Tibial artery (tissue), 4 donors: ENCODE results near the gene AMPD3.

ENCODE experiments used
- DNase-seq, 2 donors: peaks; one replicate each; pipeline ENCODE4 v3.0.0-alpha.2; 2019
- H3K27ac ChIP-seq, 2 donors: fragments of 200-600 bp; sonication (generic) in 1 of 2; 1 replicate in 1 of 2; 2 replicates in 1 of 2; pipeline ENCODE4 v1.5.1; 2018 to 2019; ENCODE audit warnings: mild to moderate bottlenecking in 1 of 2
- H3K27me3 ChIP-seq, 2 donors: fragments of 200-600 bp; sonication (generic) in 1 of 2; one replicate each; pipeline versions ENCODE4 v1.5.1 to v1.6.0; 2016 to 2019
- H3K36me3 ChIP-seq, 3 donors: fragments of 200-600 bp; sonication (generic) in 2 of 3; one replicate each; pipeline ENCODE4 v1.5.1; 2016 to 2019; ENCODE audit warnings: mild to moderate bottlenecking in 2 of 3
- H3K4me1 ChIP-seq, 4 donors: fragments of 200-600 bp; sonication (generic) in 2 of 4; 1 replicate in 3 of 4; 2 replicates in 1 of 4; pipeline ENCODE4 v1.5.1; 2016 to 2019
- H3K4me3 ChIP-seq, 2 donors: fragments of 200-600 bp; sonication (generic) in 1 of 2; 1 replicate in 1 of 2; 2 replicates in 1 of 2; pipeline ENCODE4 v1.5.1; 2018 to 2019; ENCODE audit warnings: mild to moderate bottlenecking in 2 of 2
- H3K9me3 ChIP-seq, 3 donors: fragments of 200-600 bp; sonication (generic) in 1 of 3; one replicate each; pipeline ENCODE4 v1.5.1; 2016 to 2019
- intact Hi-C: fragments of 100-400 bp; cut with DNase I; formaldehyde crosslinking; loops from one replicate; pipeline ENCODE4 v1.15.0; 2023; ENCODE audit warnings: low total_unique reads
- TF ChIP-seq, protein P1 (sequence below), 2 experiments: fragments of 200-600 bp in 1 of 2; fragments of 450-650 bp in 1 of 2; IDR thresholded peaks; one replicate each; pipeline ENCODE4 v1.5.1; 2017 to 2019; ENCODE audit warnings: antibody characterized with exemption in 2 of 2, mild to moderate bottlenecking in 1 of 2, moderate library complexity in 1 of 2

The AMPD3 gene

DNA sequence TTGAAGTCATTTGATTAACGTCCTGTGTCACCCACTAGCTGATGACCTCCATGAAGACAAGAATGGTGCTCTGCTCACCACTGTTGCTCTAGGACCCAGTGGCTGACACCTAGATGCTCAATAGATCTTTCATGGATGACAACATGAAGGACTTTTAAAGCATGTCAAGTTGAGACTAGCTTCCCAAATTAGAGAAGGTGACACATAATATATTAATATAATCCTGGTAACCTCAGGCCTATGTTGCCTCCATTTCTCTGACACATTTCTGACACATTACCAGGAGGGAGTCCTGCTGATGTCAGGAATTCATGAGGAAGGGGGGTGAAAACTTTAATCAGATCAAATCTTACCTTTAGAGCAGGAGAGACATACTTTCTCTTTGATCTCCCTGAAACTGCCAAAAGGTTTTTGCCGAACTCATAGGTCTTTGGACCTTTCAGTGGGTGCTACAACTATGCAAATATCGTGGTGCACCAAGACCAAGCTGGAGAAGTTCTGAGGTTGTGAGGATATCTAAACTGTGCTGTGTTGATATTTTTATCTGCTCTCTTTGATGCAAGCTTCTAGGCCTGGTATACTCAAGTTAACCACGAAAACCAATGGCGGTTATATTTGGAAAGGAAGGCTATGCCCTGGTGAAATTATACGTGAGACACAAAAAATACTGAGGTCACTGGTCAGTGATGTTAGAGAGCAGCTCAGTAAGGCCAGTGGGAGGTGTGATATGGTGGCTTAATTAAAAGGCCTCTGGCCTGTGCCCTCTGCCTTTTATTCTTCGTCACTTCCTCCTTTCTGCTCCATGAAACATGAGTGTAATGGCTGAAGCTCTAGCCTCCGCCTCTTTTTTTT, 13.2 kb upstream of the AMPD3 start:
- TF ChIP-seq, protein P1, sequence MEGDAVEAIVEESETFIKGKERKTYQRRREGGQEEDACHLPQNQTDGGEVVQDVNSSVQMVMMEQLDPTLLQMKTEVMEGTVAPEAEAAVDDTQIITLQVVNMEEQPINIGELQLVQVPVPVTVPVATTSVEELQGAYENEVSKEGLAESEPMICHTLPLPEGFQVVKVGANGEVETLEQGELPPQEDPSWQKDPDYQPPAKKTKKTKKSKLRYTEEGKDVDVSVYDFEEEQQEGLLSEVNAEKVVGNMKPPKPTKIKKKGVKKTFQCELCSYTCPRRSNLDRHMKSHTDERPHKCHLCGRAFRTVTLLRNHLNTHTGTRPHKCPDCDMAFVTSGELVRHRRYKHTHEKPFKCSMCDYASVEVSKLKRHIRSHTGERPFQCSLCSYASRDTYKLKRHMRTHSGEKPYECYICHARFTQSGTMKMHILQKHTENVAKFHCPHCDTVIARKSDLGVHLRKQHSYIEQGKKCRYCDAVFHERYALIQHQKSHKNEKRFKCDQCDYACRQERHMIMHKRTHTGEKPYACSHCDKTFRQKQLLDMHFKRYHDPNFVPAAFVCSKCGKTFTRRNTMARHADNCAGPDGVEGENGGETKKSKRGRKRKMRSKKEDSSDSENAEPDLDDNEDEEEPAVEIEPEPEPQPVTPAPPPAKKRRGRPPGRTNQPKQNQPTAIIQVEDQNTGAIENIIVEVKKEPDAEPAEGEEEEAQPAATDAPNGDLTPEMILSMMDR (IDR thresholded peaks at IDR 0.05) = no peak
- intact Hi-C loops = no loop called here
- no peak overlapping the region for H3K27ac ChIP-seq

DNA sequence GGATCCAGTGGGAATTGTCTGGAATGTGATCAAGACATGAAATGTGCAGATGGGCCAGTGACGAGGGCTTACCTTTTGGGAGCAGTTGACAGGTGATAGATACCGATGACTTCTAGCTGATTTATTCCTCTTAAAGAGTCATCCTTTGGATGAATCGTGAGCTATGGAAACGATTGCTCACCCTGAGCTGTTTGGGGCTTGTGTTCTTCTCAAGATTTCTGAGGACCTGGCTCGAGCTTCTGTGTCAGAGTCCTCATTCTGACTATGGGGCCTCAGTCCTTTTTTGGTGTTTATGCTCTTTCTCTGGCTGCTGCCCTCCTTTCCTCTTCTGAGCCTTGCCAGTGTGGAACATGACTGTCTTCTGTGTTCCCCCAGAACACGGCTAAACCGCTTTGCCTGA, 11.9 kb upstream of the AMPD3 start:
- intact Hi-C loops = no loop called here
- no peak overlapping the region for H3K4me3 ChIP-seq
- no peak overlapping the region for H3K27ac ChIP-seq
- TF ChIP-seq, protein P1 (IDR thresholded peaks at IDR 0.05) = no peak
- no peaks in the 10 kb centered on the region for H3K36me3 ChIP-seq
- H3K9me3 ChIP-seq = no peaks in the 10 kb centered on the region
- no peak for DNase-seq
- peaks cover 0 to 4% (median 0%) of the 10 kb centered on the region in 4 donors for H3K4me1 ChIP-seq
- H3K27me3 ChIP-seq = no peaks in the 10 kb centered on the region

More for the DNA sequence above, 13.2 kb upstream of the AMPD3 start:
- Histone ChIP-seq H3K4me3 (no peak overlapping the region), H3K9me3 (no peaks in the 10 kb centered on the region), H3K4me1 (peaks cover 0 to 4% (median 0%) of the 10 kb centered on the region in 4 donors), H3K27me3 (no peaks in the 10 kb centered on the region), H3K36me3 (no peaks in the 10 kb centered on the region)
- DNase-seq = no peak

DNA sequence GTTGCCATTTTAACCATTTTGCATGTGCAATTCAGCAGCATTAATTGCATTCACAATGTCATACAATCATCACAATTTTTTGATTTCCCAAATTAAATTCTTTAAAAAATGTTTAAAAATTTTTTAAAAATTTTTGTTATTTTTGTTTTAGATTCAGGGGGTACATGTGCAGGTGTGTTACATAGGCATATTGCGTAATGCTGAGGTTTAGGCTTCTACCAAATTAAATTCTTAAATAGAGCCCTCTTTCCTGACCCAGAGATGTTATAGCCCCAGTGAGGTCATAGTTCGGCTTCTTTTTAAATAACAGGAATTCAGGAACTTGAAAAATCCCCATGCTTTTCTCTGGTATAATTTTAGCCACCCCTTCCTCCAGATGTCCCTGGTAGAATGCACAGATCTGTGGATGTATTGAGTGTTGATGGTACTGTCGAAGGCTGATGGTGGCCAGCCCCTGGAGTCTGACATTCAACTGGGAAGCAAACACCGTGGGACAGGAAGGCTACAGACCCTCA, 11.3 kb upstream of the AMPD3 start:
- no peaks in the 10 kb centered on the region for H3K9me3 ChIP-seq
- TF ChIP-seq, protein P1 (IDR thresholded peaks at IDR 0.05) = no peak
- H3K27me3 ChIP-seq = no peaks in the 10 kb centered on the region
- H3K4me3 ChIP-seq = no peak overlapping the region
- DNase-seq = no peak
- peaks cover 0 to 4% (median 0%) of the 10 kb centered on the region in 4 donors for H3K4me1 ChIP-seq
- H3K36me3 ChIP-seq = no peaks in the 10 kb centered on the region
- intact Hi-C loops = no loop called here
- no peak overlapping the region for H3K27ac ChIP-seq

DNA sequence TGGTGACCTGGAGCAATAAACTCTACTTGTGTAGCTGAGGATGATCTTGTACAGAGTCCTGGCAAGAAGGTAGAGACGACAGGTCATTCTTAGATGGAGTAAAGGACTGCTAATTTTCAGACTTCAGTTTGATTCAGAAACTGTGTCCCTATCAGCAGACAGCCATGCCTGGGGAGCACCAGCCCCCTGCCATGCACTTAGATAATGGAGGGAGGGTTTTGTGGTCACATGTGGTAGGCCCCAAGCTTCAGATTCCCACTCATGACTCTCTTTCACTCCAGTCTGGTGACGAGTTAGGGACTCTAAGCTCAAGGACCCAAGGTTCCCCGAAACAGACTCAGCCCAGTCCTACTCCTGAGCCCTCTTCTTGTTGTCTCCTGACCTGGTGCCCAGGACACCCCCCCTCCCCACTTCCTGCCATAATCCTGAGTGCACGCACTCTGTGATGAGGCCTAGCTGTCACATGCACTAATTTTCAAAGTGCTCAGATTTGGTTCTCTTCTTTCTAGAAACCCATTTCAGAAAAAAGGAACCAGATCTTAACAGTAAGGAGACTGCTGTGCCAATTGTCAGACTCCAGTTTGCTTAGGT, 10.2 kb upstream of the AMPD3 start:
- Histone ChIP-seq H3K4me1 (peaks cover 0 to 4% (median 0%) of the 10 kb centered on the region in 4 donors), H3K27me3 (peaks cover 0 to 3% of the 10 kb centered on the region in 2 donors), H3K27ac (no peak overlapping the region), H3K4me3 (no peak overlapping the region), H3K9me3 (no peaks in the 10 kb centered on the region), H3K36me3 (no peaks in the 10 kb centered on the region)
- TF ChIP-seq, protein P1 (IDR thresholded peaks at IDR 0.05) = no peak
- peak in 1 of 2 donors; percentile 68 for DNase-seq
- intact Hi-C loops = no loop called here

DNA sequence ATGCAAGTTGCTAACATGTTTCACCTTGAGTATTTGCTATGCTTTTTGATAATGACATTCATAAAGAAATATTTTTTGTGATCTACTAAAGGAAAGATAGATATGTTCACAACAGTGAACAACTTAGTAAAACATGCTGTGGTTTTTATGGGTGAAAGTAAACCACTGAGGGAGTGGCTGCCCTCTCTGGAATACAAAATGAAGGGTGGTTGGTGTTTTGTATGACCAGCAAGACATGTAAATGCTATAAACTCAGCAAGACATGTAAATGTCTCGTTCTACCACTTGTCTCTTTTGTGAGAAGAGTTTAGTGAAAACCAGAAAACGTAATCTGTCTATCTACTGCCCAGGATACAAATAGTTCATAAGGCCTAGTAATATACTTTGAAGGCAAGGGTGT, 7.6 kb upstream of the AMPD3 start:
- H3K4me1 ChIP-seq = peaks cover 0 to 17% (median 11%) of the 10 kb centered on the region in 4 donors
- intact Hi-C loops = no loop called here
- peaks cover 0 to 11% of the 10 kb centered on the region in 2 donors for H3K27me3 ChIP-seq
- no peak overlapping the region for H3K27ac ChIP-seq
- no peaks in the 10 kb centered on the region for H3K36me3 ChIP-seq
- TF ChIP-seq, protein P1 (IDR thresholded peaks at IDR 0.05) = no peak
- no peaks in the 10 kb centered on the region for H3K9me3 ChIP-seq
- no peak overlapping the region for H3K4me3 ChIP-seq
- DNase-seq = no peak
